Measurements from ENCODE around the gene SPAG17. TPM values are rescaled to one million over a fixed set of nuclear protein-coding genes. Genes with fewer than 3 reads are reported as not detected.

SPAG17 gene
- total RNA-seq, 2 donors from 2014 or later, result 1.6 TPM; not detected in 1

GRCh38 chr1:118043624-118044023, 141.4 kb downstream of the SPAG17 start:
- no peaks in the 10 kb centered on the region for H3K27me3 ChIP-seq
- no peaks in the 10 kb centered on the region for H3K36me3 ChIP-seq (replicated peaks in 1 of 2; ENCODE audit: insufficient read depth in 1 of 2, low read depth in 2 of 2)
- no peak overlapping the region for H3K4me3 ChIP-seq
- WGBS, 2 donors, result 34 to 53% methylated on average over 1 of the region's 1 CpG
- no peaks in the 10 kb centered on the region for H3K9me3 ChIP-seq
- no peak overlapping the region for H3K27ac ChIP-seq
- ATAC-seq (no peak), DNase-seq (no peak)
- intact Hi-C loops (cut with DNase I), result no loop called here
- H3K4me1 ChIP-seq, result no peaks in the 10 kb centered on the region
- TF ChIP-seq CTCF (IDR thresholded peaks at IDR 0.05) (no peak), POLR2A (IDR thresholded peaks at IDR 0.05) (no peak)

- no peak for ATAC-seq
Measured at GRCh38 chr1:118042501-118042900, 142.5 kb downstream of the SPAG17 start.

GRCh38 chr1:118039170-118039569, 145.9 kb downstream of the SPAG17 start:
- Histone ChIP-seq H3K4me1 (no peaks in the 10 kb centered on the region), H3K9me3 (no peaks in the 10 kb centered on the region), H3K4me3 (no peak overlapping the region), H3K27ac (no peak overlapping the region), H3K36me3 (replicated peaks in 1 of 2; ENCODE audit: insufficient read depth in 1 of 2, low read depth in 2 of 2) (no peaks in the 10 kb centered on the region), H3K27me3 (no peaks in the 10 kb centered on the region)
- TF ChIP-seq CTCF (IDR thresholded peaks at IDR 0.05) (no peak), POLR2A (IDR thresholded peaks at IDR 0.05) (no peak)
- intact Hi-C loops (cut with DNase I), result no loop called here
- 36 to 46% methylated on average over 3 of the region's 3 CpGs for WGBS, 2 donors
- ATAC-seq (no peak), DNase-seq (no peak)

More at GRCh38 chr1:118042501-118042900, 142.5 kb downstream of the SPAG17 start:
- no peak for DNase-seq
- H3K4me1 ChIP-seq, result no peaks in the 10 kb centered on the region
- intact Hi-C loops (cut with DNase I), result no loop called here
- no peaks in the 10 kb centered on the region for H3K9me3 ChIP-seq
- H3K4me3 ChIP-seq, result no peak overlapping the region
- no peak overlapping the region for H3K27ac ChIP-seq
- no peaks in the 10 kb centered on the region for H3K27me3 ChIP-seq
- 59 to 68% methylated on average over 2 of the region's 2 CpGs for WGBS, 2 donors
- no peak for TF ChIP-seq POLR2A (IDR thresholded peaks at IDR 0.05)
- no peak for TF ChIP-seq CTCF (IDR thresholded peaks at IDR 0.05)
- H3K36me3 ChIP-seq (replicated peaks in 1 of 2; ENCODE audit: insufficient read depth in 1 of 2, low read depth in 2 of 2), result no peaks in the 10 kb centered on the region

GRCh38 chr1:118032883-118033282, 152.1 kb downstream of the SPAG17 start:
- no peaks in the 10 kb centered on the region for H3K36me3 ChIP-seq (replicated peaks in 1 of 2; ENCODE audit: insufficient read depth in 1 of 2, low read depth in 2 of 2)
- WGBS, 2 donors, result 83 to 87% methylated on average over 1 of the region's 1 CpG
- DNase-seq, result no peak
- ATAC-seq, result no peak
- no peak overlapping the region for H3K27ac ChIP-seq
- H3K9me3 ChIP-seq, result no peaks in the 10 kb centered on the region
- intact Hi-C loops (cut with DNase I), result no loop called here
- no peaks in the 10 kb centered on the region for H3K4me1 ChIP-seq
- no peak overlapping the region for H3K4me3 ChIP-seq
- no peak for TF ChIP-seq CTCF (IDR thresholded peaks at IDR 0.05)
- TF ChIP-seq POLR2A (IDR thresholded peaks at IDR 0.05), result no peak
- H3K27me3 ChIP-seq, result no peaks in the 10 kb centered on the region

GRCh38 chr1:118028267-118028666, 156.8 kb downstream of the SPAG17 start:
- DNase-seq, result no peak
- Histone ChIP-seq H3K36me3 (replicated peaks in 1 of 2; ENCODE audit: insufficient read depth in 1 of 2, low read depth in 2 of 2) (no peaks in the 10 kb centered on the region), H3K4me3 (no peak overlapping the region), H3K4me1 (no peaks in the 10 kb centered on the region), H3K27me3 (no peaks in the 10 kb centered on the region), H3K27ac (no peak overlapping the region), H3K9me3 (no peaks in the 10 kb centered on the region)
- no peak for ATAC-seq
- intact Hi-C loops (cut with DNase I), result no loop called here
- no peak for TF ChIP-seq CTCF (IDR thresholded peaks at IDR 0.05)
- no peak for TF ChIP-seq POLR2A (IDR thresholded peaks at IDR 0.05)
- 42 to 53% methylated on average over 1 of the region's 1 CpG for WGBS, 2 donors

All from body of pancreas (tissue), 4 donors.